NB4 (cell line): ENCODE results near the gene SIGLEC8.

Experiments used
- DNase-seq: peaks from one replicate; pipeline ENCODE4 v3.0.0; 2010; ENCODE audit warnings: low read depth
- H3K4me3 ChIP-seq: one replicate; pipeline ENCODE4 v1.5.1; 2011; ENCODE audit warnings: mild to moderate bottlenecking, low read depth, low read length, moderate library complexity
- MYC ChIP-seq: IDR thresholded peaks from 2 replicates; pipeline ENCODE4 v1.6.1; 2011; ENCODE audit warnings: low read depth, low read length
- POLR2A ChIP-seq: IDR thresholded peaks from 2 replicates; pipeline ENCODE4 v1.6.1; 2011; ENCODE audit warnings: mild to moderate bottlenecking; ENCODE audit not compliant: insufficient read length; ENCODE audit errors: extremely low read depth
- TF ChIP-seq, protein P1 (sequence below): IDR thresholded peaks from 2 replicates; pipeline ENCODE4 v1.6.1; 2011; ENCODE audit warnings: low read depth, low read length
- TF ChIP-seq, protein P2 (sequence below): IDR thresholded peaks from one replicate; pipeline ENCODE4 v1.5.1; 2012; ENCODE audit warnings: low read depth, low read length

SIGLEC8 gene

DNA sequence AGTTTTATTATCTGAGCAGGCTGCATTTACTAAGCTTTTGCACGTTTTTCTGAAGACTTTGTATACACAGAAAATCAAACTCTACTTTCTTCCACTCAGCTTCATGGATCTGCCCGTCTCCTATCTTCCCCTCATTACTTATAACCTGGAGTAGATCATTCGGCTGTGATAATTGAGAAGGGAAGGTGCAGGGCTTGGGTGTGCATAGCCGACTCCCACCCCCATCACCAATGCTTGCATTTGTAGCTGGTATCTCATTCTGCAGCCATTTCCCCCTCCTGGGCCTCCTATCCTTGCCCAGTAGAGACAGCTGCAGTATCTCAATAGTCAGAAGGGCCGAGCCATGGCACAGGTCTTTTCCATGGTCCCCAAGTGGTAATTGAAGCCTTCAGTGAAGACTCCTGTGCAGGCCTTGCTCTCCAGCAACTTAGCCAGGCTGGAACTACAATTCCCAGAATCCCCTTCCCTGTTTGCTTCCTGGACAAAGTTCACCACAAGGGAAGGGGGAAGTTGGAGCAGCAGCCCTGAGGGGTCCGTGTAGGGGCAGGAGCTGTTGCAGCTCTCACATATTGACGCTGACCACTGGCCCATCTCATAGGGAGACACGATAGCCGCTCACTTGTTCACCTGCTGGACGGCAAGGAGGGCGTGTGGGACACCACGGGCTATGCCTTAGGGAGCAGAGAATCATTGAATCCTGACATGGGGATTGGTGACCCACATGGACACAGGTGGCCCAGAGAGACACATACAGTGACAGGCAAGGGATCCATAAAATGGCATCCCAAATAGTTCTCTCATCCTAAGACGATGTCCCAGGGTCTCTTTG, 2.1 kb upstream of the SIGLEC8 start:
- H3K4me3 ChIP-seq, result peak overlapping the region; percentile 50
- DNase-seq, result peak; percentile 84
- no peak for TF ChIP-seq MYC
- TF ChIP-seq, protein P1, sequence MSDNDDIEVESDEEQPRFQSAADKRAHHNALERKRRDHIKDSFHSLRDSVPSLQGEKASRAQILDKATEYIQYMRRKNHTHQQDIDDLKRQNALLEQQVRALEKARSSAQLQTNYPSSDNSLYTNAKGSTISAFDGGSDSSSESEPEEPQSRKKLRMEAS, result 0 out of 2 replicates have a peak, but pooled peaks have one; percentile 3
- peak; percentile 63 for TF ChIP-seq POLR2A
- TF ChIP-seq, protein P2, sequence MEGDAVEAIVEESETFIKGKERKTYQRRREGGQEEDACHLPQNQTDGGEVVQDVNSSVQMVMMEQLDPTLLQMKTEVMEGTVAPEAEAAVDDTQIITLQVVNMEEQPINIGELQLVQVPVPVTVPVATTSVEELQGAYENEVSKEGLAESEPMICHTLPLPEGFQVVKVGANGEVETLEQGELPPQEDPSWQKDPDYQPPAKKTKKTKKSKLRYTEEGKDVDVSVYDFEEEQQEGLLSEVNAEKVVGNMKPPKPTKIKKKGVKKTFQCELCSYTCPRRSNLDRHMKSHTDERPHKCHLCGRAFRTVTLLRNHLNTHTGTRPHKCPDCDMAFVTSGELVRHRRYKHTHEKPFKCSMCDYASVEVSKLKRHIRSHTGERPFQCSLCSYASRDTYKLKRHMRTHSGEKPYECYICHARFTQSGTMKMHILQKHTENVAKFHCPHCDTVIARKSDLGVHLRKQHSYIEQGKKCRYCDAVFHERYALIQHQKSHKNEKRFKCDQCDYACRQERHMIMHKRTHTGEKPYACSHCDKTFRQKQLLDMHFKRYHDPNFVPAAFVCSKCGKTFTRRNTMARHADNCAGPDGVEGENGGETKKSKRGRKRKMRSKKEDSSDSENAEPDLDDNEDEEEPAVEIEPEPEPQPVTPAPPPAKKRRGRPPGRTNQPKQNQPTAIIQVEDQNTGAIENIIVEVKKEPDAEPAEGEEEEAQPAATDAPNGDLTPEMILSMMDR, result no peak

DNA sequence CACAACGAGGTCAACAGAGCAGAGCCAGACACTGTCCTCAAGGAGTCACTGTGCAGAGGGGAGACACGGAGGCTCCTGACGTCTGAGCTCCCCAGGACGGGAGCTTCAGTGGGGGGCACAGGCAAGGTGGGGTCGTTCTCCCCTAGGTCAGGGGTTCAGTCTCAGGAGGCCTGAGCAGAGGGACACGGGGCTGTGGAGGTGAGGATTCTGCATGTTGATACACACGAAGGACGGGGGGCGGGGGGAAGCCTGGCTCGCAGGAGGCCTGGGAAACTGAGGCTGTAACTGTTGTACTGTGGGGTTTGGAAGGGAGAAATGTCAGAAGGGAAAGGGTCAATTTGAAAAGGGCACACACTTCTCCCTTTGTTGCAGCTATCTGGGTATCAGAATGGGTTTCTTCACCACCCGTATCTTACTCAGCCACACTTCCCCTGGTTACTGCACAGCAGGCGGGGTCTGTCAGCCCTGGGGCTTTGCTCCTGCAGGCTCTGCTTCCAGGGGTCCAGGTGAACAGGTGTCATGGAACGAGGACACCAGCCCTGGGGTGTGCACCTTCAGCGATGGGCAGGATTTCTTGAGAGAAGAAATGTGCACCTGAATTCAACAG, 748 bp upstream of the SIGLEC8 start:
- TF ChIP-seq, protein P1, result no peak
- no peak for DNase-seq
- H3K4me3 ChIP-seq, result no peak overlapping the region

DNA sequence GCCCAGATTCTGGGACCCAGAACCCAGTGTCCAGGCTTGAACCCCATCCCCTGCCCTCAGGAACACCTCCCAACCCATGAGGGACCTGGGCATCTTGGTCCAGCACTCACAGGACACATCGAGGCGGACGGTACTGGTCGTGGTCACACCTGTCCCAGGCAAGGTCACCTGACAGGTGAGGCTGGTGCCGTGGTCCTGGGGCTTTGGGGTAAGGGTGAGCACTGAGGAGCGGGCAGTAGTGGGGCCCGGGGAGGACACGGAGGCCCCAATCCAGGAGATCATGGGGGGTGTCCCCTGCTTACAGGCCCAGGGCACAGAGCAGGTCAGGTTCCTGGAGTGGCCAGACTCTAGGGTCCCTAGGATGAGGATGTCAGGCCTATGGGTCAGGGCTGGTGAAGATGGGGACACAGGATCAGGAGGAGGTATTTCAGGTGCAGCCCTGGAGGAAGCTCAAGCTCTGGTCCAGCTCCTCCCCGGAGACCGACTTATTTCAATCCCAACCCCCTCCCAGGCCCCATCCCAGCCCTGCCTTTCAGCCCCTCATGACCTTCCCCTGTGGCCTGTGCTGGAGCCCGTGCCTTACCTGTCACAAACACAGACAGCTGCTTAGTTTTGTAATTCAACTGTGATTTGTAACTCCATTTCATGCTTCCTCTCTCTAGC, 772 bp downstream of the SIGLEC8 start:
- H3K4me3 ChIP-seq, result no peak overlapping the region
- TF ChIP-seq, protein P1, result no peak
- no peak for TF ChIP-seq POLR2A
- TF ChIP-seq, protein P2, result no peak
- TF ChIP-seq MYC, result no peak
- DNase-seq, result no peak

DNA sequence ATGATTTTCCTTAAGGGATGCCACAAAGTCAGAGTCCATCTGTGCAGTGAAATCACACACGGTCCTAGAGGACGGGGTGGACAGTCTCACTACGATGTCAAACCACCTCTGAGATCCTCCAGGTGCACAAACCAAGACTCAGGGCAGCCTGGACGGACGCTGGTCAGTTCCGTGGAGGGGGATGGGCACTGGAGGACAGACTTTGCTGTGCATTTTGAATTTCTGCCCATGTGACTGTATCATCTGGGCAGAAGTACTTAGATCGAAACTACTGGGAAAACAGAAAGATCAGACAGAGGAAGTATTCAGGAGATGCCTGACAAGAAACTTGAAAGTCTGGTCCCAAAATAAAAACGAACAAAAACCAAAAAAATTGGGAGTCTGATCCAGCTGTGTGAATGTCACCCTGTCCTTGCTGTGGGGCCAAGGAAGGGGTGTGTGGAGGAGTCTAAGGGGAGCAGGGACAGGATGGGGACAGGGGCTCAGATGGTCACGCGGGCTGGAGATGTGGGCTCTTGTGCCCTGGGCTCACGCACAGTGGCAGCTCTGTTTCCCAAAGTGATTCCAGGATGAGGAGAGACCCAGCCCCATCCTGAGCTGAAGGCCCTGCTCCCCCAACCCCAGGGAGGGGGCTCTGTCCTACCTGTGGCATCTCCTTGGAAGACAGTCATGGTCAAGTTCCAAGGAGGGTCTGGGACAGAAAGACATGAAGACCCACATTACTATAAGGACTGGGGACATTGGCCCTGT, 1.5 kb downstream of the SIGLEC8 start:
- no peak for DNase-seq
- TF ChIP-seq, protein P1, result no peak
- TF ChIP-seq MYC (no peak), POLR2A (no peak)
- TF ChIP-seq, protein P2, result no peak
- no peak overlapping the region for H3K4me3 ChIP-seq

DNA sequence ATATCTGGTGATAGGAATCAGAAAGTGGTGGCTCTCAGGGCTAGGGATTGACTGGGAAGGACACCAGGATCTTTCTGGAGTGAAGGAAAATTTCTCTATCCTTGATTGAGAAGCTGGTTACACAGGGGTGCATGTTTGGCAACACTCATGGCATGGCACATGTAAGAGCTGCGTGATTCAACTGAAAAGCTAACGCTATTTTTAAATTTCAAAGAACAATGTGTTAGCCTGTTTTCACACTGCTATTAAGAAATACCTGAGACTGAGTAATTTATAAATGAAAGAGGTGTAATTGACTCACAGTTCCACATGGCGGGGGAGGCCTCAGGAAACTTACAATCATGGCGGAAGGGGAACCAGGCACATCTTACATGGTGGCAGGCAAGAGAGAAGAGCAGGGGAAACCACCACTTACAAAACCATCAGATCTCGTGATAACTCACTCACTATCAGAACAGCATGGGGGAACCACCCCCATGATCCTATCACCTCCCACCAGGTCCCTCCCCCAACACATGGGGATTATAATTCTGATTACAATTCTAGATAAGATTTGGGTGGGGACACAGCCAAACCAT, 7.4 kb downstream of the SIGLEC8 start:
- no peak overlapping the region for H3K4me3 ChIP-seq
- no peak for DNase-seq
- TF ChIP-seq, protein P1, result no peak
- TF ChIP-seq MYC (no peak), POLR2A (no peak)
- TF ChIP-seq, protein P2, result no peak
